MM.1S (cell line): ENCODE measurements around the gene TLCD3A.

Experiments used
- DNase-seq: peaks from one replicate; pipeline ENCODE4 v3.0.0-alpha.2; 2015
- H2AFZ ChIP-seq: fragments of 300-600 bp; sonication (generic); 2 replicates; pipeline ENCODE4 v1.6.0; 2016; ENCODE audit warnings: antibody characterized with exemption, low read length
- H3F3A ChIP-seq: fragments of 300-600 bp; sonication (generic); 2 replicates; pipeline ENCODE4 v1.6.1; 2016; ENCODE audit warnings: mild to moderate bottlenecking, antibody characterized with exemption, low read length, moderate library complexity, mixed read lengths; ENCODE audit not compliant: insufficient read depth
- H3K27ac ChIP-seq: fragments of 300-600 bp; sonication (generic); 2 replicates; pipeline ENCODE4 v1.5.1; 2016; ENCODE audit warnings: mild to moderate bottlenecking, low read length
- H3K27me3 ChIP-seq: fragments of 300-600 bp; sonication (generic); replicated peaks from 2 replicates; pipeline ENCODE4 v1.6.0; 2016; ENCODE audit warnings: low read length; ENCODE audit not compliant: insufficient read depth
- H3K36me3 ChIP-seq: fragments of 300-600 bp; sonication (generic); replicated peaks from 2 replicates; pipeline ENCODE4 v1.6.1; 2016; ENCODE audit warnings: mild to moderate bottlenecking, low read length, mixed read lengths; ENCODE audit not compliant: insufficient read depth
- H3K4me1 ChIP-seq: fragments of 300-600 bp; sonication (generic); 2 replicates; pipeline ENCODE4 v1.6.1; 2016; ENCODE audit warnings: low read length, mixed read lengths
- H3K4me2 ChIP-seq: fragments of 300-600 bp; sonication (generic); 2 replicates; pipeline ENCODE4 v1.6.0; 2016; ENCODE audit warnings: low read depth, low read length
- H3K4me3 ChIP-seq: fragments of 300-600 bp; sonication (generic); 2 replicates; pipeline ENCODE4 v1.5.1; 2016; ENCODE audit warnings: low read length, mixed read lengths
- H3K79me2 ChIP-seq: fragments of 300-600 bp; sonication (generic); 2 replicates; pipeline ENCODE4 v1.6.1; 2016; ENCODE audit warnings: mixed run types, low read length, mixed read lengths
- H3K9ac ChIP-seq: fragments of 300-600 bp; sonication (generic); 2 replicates; pipeline ENCODE4 v1.6.1; 2016; ENCODE audit warnings: low read length, mixed read lengths
- H3K9me2 ChIP-seq: fragments of 300-600 bp; sonication (generic); replicated peaks from 2 replicates; pipeline ENCODE4 v1.6.1; 2016; ENCODE audit warnings: mild to moderate bottlenecking, low read length, mixed read lengths; ENCODE audit not compliant: insufficient read depth
- H3K9me3 ChIP-seq: fragments of 300-600 bp; sonication (generic); replicated peaks from 2 replicates; pipeline ENCODE4 v1.6.1; 2016; ENCODE audit warnings: mild to moderate bottlenecking, low read length, mixed read lengths; ENCODE audit not compliant: insufficient read depth
- H4K20me1 ChIP-seq: fragments of 300-600 bp; sonication (generic); 2 replicates; pipeline ENCODE4 v1.6.1; 2016; ENCODE audit warnings: mild to moderate bottlenecking, low read length, moderate library complexity, mixed read lengths; ENCODE audit not compliant: insufficient read depth
- EZH2 ChIP-seq: fragments of 300-600 bp; sonication (generic); optimal IDR thresholded peaks from 2 replicates; pipeline ENCODE3; 2017; ENCODE audit warnings: low read depth, mild to moderate bottlenecking, antibody characterized with exemption, low read length, mixed read lengths
- EZH2phosphoT487 ChIP-seq: fragments of 300-600 bp; sonication (generic); IDR thresholded peaks from 2 replicates; pipeline ENCODE4 v1.6.1; 2018; ENCODE audit warnings: antibody characterized with exemption, low read length
- TF ChIP-seq, protein P1 (sequence below): fragments of 300-600 bp; sonication (generic); IDR thresholded peaks from 2 replicates; pipeline ENCODE4 v1.5.1; 2016; ENCODE audit warnings: antibody characterized with exemption, low read length, mixed read lengths

Gene TLCD3A

DNA sequence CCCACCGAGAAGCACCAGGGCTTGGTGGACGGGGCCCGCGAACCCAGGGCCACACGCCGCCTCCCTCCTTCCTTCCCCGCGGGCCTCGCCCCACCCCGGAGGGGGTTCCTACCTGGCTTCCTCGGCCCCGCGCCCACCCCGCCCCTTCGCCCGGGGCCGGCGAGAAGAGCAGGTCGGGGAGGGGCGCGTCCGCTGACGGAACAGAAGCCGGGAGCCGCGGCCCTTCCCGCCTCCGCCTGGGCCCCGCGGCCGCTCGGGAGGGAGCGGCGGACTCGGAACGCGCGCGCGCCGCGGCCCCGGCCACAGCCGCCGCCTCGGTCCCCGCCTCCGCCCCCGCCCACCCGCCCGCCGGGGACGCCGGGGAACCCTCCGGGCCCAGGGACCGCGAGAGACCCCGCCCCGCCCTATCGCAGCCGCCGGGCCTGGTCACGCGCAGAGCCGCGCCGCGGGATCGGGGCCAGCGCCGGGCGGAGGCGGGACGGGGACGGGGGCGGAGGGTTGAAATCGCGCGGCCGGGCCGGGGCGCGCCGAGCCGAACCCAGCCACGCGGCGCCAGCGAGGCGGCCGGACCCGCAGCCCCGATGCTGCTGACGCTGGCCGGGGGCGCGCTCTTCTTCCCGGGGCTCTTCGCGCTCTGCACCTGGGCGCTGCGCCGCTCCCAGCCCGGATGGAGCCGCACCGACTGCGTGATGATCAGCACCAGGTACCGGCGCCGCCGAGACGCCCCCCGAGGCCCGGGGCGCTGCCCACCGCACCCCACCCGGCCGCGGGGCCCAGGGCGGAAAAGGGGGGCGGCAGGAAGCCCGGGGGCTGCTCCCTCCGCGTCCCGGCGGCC, at the start of gene TLCD3A:
TSS of gene TLCD3A (plus strand) at position 530 of the 835 bp plus-strand sequence. CDS start at position 582, 52 bp downstream.
- H3K36me3 ChIP-seq = no peaks in the 10 kb centered on the region
- H3K4me2 ChIP-seq = peak within 1 kb of the TSS; percentile 72
- H3K27me3 ChIP-seq = peaks cover 7% of the 10 kb centered on the region; the same call in 1 of the 2 replicates
- no peaks in the 10 kb centered on the region for H3K9me2 ChIP-seq
- peak; percentile 19 for DNase-seq
- peak within 1 kb of the TSS; percentile 65 for H2AFZ ChIP-seq
- peak within 1 kb of the TSS; percentile 61 for H3K4me3 ChIP-seq
- no peaks in the 10 kb centered on the region for H3K9me3 ChIP-seq
- no peaks in the 10 kb centered on the region for H3K4me1 ChIP-seq
- no peak within 1 kb of the TSS for H3K27ac ChIP-seq
- no peaks in the 10 kb centered on the region for H4K20me1 ChIP-seq
- H3K79me2 ChIP-seq = no peaks in the 10 kb centered on the region
- peak within 1 kb of the TSS; percentile 25; the same call in 1 of the 2 replicates for H3K9ac ChIP-seq
- TF ChIP-seq EZH2phosphoT487 = no peak
- no peak for TF ChIP-seq EZH2
- TF ChIP-seq, protein P1, sequence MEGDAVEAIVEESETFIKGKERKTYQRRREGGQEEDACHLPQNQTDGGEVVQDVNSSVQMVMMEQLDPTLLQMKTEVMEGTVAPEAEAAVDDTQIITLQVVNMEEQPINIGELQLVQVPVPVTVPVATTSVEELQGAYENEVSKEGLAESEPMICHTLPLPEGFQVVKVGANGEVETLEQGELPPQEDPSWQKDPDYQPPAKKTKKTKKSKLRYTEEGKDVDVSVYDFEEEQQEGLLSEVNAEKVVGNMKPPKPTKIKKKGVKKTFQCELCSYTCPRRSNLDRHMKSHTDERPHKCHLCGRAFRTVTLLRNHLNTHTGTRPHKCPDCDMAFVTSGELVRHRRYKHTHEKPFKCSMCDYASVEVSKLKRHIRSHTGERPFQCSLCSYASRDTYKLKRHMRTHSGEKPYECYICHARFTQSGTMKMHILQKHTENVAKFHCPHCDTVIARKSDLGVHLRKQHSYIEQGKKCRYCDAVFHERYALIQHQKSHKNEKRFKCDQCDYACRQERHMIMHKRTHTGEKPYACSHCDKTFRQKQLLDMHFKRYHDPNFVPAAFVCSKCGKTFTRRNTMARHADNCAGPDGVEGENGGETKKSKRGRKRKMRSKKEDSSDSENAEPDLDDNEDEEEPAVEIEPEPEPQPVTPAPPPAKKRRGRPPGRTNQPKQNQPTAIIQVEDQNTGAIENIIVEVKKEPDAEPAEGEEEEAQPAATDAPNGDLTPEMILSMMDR = no peak
- no peaks in the 10 kb centered on the region for H3F3A ChIP-seq

DNA sequence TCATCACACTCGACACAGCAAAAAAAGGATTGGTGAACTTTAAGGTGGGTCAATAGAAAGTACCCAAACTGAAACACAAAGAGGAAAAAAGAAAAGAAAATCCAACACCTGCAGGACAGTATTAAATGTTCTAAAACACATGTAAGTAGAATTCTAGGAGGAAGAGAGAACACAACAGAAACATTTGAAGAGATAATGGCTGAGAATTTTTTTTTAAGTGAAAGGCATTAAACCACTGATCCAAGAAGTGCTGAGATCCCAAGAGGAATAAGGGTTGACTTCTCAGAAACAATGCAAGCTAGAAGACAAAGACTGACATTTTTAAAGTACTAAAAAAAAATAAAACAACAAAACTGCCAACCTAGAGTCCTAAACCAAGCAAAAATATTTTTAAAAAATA, 49.4 kb upstream of the TLCD3A start:
- Histone ChIP-seq H3K36me3 (no peaks in the 10 kb centered on the region), H3K9me2 (no peaks in the 10 kb centered on the region), H3K27me3 (no peaks in the 10 kb centered on the region), H2AFZ (no peak overlapping the region), H3K79me2 (peaks cover 12% of the 10 kb centered on the region), H3K9ac (no peak overlapping the region), H3K27ac (no peak overlapping the region), H3K9me3 (no peaks in the 10 kb centered on the region), H3K4me3 (no peak overlapping the region), H3K4me1 (peaks cover 17% of the 10 kb centered on the region), H3K4me2 (no peak overlapping the region), H4K20me1 (peaks cover 12% of the 10 kb centered on the region), H3F3A (peaks cover 4% of the 10 kb centered on the region; the same call in 1 of the 2 replicates)
- no peak for DNase-seq
- TF ChIP-seq EZH2 (no peak), EZH2phosphoT487 (no peak)
- TF ChIP-seq, protein P1 = no peak

DNA sequence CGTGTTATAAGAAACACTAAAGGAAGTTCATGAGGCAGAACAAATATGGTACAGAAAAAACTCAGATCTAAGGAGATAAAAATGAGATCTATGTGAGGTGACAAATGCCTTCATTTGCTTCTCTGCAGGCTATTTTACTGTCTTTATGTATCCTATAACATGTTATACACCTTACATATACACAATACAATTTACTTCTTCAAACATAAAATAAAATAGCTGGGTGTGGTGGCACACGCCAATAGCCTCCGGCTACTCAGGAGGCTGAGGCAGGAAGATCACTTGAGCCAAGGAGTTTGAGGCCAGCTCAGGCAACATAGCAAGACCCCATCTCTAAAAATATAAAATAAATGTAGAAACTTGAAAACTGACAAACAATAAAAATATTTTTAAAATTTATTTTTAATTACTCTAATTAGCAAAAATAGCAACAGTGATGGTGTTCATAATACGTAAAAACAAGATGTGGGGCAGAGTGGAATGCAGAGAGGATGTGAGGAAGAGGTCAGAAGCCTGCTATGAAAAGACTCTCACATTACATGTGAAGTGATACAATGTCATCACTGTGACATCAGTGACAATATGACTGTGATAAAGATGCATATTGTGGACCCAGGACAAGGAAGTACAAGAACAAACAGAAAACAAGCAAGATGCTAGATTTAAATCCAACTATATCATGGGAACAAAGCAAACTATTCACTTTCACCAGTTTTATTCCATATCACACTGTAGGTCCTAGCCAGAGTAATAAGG, 48.7 kb upstream of the TLCD3A start:
- Histone ChIP-seq H3K4me3 (no peak overlapping the region), H3K27ac (no peak overlapping the region), H3K36me3 (no peaks in the 10 kb centered on the region), H3K79me2 (peaks cover 12% of the 10 kb centered on the region), H2AFZ (no peak overlapping the region), H3K4me2 (no peak overlapping the region), H3K9me3 (no peaks in the 10 kb centered on the region), H4K20me1 (peaks cover 12% of the 10 kb centered on the region), H3K27me3 (no peaks in the 10 kb centered on the region), H3K4me1 (peaks cover 17% of the 10 kb centered on the region), H3K9me2 (no peaks in the 10 kb centered on the region), H3F3A (peaks cover 4% of the 10 kb centered on the region; the same call in 1 of the 2 replicates), H3K9ac (no peak overlapping the region)
- no peak for DNase-seq
- TF ChIP-seq EZH2phosphoT487 = no peak
- TF ChIP-seq, protein P1 = no peak
- TF ChIP-seq EZH2 = no peak
